Kidney capillary endothelial cell (primary cell): ENCODE data around the gene POU2AF3.

Source experiments
- DNase-seq: peaks from one replicate; pipeline ENCODE4 v3.0.0-alpha.2; 2018; ENCODE audit warnings: low spot score

The POU2AF3 gene

DNA sequence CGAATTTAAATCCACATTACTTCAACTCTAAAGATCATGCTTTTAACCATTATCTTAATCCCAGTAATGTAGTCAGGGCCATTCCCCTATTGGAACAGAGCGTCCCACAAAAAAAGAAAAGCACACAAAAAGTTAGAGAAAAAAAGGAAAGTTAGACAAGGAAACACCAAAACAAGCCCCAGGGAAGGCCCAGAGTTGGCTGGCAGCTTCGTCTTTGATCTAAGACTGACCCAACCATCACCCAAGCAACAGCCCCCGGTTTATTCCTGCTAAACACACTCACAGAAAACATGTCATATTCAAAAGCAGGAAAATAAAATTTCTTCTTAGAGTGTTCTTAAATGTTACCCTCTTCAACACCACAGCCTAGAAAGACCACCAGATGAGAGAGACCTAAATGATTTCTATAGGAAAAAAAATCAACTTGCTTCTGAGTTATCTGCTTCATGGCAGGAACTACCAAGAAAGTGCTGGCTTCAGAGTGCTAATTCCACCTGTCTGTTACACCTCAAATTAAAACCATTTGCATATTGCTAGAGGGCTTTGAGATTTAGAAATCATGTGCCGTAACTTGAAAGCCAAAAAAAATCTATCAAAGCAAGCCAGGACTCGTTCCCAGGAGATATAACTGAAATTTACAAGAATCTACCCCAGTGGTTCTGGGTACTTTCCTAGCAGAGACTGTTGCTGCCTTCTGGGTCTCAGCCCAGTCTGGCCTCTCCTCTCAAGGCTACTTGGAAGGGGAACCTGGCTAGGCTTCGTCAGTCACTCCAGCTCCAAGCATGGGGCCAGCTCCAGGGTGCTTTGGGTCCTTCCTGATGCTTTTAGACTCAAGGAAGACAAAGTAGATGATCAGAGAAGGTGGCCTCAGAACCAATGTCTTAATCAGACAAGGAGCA is 31.2 kb downstream of the POU2AF3 start:
- no peak for DNase-seq

GRCh38 chr11:111330234-111330893 is 32.0 kb downstream of the POU2AF3 start:
- no peak for DNase-seq

DNA sequence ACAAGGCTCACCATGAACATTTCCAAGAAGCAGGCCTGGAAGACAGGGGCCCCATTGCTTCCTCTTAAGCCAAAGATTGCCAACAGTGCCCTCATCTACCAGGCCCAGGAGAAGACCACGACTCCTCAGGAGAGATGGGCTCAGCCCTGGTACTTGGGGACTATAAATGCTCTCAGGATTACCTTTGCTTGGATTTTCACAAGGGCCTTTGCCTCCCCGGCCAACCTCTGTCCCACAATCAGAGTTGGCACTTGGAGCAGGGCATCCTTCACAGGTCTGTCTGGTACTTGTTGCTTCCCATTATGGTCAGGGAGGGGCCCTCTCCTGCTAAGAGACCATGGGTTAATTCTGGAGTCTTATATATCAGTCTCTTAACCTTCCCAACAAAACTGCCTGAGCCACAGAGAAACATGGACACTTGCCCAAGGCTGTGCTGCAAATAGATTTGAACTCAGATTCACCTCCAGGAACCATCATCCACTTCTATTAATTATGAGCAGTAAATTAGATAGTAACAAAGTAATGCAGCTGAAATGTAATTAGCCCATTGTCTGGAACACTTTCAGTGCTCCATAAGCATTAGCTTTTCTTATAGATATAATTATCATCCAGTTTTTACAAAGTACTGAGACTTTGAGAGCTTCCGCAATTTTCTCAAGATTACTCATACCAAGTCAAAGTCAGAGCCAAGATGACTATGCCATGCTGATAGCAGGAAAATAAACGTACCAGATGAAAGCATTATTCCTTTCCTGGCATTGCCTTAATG is 33.5 kb downstream of the POU2AF3 start:
- no peak for DNase-seq

GRCh38 chr11:111334532-111335502 is 36.5 kb downstream of the POU2AF3 start:
- DNase-seq, result no peak

GRCh38 chr11:111335549-111335948 is 37.2 kb downstream of the POU2AF3 start:
- DNase-seq, result no peak

GRCh38 chr11:111336062-111336461 is 37.7 kb downstream of the POU2AF3 start:
- DNase-seq, result no peak

GRCh38 chr11:111336582-111337256 is 38.4 kb downstream of the POU2AF3 start:
- DNase-seq, result no peak

GRCh38 chr11:111339758-111340388 is 41.5 kb downstream of the POU2AF3 start:
- no peak for DNase-seq

GRCh38 chr11:111342329-111342728 is 44.0 kb downstream of the POU2AF3 start:
- DNase-seq, result no peak

DNA sequence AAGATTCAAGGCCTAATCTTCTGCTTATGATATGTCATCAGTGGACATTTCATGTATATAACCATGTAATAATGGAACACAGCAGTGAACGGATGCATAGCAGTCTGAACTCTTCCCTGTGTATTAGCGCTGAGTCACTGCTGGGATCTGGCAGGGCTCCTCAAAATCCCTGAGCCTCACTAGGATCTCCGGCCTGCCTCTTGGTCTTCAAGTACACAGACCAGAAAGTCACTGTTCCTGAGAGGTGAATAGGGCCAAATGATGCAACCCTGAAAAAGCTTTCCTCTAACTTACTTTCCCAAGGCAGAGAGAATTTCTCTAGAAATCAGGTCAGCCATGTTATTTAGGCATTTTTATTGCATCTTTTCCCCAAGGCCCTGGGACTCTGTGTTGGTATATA is 45.7 kb downstream of the POU2AF3 start:
- DNase-seq, result no peak

GRCh38 chr11:111347002-111347722 is 48.8 kb downstream of the POU2AF3 start:
- DNase-seq, result no peak

DNA sequence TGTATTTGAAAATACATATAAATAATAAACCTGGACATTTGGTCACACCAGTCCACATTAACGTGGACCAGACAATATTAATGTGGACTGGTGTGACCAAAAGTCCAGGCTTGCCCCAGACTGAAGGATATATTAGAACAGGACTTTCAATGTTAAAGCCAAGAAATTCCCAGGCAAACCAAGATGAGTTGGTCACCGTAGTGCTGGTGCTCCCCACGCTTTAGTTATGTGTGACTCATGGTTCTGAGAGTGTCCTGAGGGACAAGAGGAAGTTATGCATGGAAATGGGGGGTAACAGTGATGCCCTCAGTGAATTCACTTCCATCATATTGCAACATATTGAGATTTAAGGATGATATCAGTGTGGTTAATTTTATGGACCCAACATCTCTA is 49.4 kb downstream of the POU2AF3 start:
- DNase-seq, result no peak

- no peak for DNase-seq
Measured at GRCh38 chr11:111348147-111348546, 49.8 kb downstream of the POU2AF3 start.

DNA sequence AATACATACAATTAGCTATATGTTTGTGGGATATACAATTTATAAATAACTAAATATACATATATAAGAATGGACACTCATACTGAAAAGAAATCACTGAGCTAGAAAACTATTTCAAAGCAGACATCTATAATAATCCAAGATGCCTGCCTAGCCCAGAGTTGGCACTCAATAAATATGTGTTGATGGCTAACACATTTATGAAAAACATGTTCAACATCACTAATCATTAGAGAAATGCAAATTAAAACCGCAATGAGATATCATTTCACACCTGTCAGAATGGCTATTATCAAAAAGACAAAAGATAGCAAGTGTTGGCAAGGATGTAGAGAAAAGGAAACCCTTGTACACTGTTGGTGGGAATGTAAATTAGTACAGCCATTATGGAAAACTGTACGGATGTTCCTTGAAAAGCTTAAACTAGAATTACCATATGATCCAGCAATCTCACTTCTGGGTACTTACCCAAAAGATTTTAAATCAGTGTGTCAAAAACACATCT is 50.9 kb downstream of the POU2AF3 start:
- DNase-seq, result no peak

- no peak for DNase-seq
Measured at GRCh38 chr11:111350811-111351210, 52.5 kb downstream of the POU2AF3 start.

DNA sequence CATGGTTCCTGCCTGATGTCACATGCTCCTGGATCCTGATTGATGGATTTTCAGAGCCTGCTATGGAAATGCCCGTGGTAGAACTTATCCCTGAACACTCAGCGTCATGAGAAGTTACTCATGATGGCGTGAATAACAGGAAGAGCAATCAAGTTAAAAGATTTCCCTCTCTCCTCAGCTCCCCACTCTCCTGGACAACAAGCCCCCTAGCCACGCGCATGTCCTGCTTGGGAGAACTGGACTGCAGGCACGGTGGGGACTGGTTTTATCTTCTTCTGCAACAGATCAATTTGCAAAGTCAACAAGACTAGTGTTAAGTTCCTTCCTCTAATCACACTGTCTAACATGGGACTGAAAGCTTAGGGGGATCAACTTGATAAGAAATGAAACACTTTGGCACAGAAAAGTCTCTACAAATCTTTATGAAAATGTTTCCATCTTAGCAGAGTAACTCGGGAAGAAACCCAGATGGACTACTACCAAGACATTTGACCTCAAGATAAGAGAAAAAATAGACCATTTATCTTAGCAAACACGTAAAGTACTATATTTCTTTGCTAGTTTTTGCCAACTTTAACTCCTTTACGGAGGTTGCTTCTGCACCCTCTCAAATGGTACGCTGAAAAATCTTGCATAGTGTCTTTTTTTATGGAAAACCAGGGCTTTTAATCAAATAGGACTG is 53.2 kb downstream of the POU2AF3 start:
- DNase-seq, result no peak

DNA sequence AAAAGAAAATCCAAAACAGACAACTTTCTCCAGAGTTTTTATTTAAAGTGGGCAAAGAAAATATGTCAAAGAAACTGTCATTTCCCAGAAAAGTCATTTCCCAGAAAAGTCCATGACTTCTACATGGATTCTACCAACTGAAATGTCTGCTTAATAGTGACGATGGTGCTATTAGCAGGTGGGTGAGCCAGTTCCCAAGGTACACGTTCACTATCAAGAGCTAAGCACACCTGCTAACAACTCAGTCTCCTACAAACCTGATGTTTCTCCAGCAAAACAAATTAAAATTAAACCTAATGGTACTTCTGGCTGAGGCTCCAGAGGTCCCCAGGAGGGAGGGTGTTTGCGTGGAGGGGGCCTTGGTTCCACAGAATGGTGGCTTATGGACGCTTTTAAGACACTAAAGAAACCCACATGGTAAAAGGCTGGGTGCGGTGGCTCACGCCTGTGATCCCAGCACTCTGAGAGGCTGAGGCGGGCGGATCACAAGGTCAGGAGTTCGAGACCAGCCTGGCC is 53.9 kb downstream of the POU2AF3 start:
- no peak for DNase-seq

GRCh38 chr11:111352935-111353710 is 54.8 kb downstream of the POU2AF3 start:
- no peak for DNase-seq
